H1 (cell line): ENCODE data around the gene ZACN. TPM values are rescaled to one million over a fixed set of nuclear protein-coding genes. Genes with fewer than 3 reads are reported as not detected.

Source experiments
- CTCF ChIA-PET: fragments of 300-600 bp; sonication (Branson Sonifier 250); formaldehyde crosslinking; loops from one replicate; lab custom pipeline; 2021; ENCODE audit not compliant: partially characterized antibody; lab: Charles Lee
- POLR2A ChIA-PET: fragments of 300-600 bp; sonication (Branson Sonifier 250); formaldehyde crosslinking; loops from one replicate; lab custom pipeline; 2021; ENCODE audit warnings: inconsistent platforms; ENCODE audit not compliant: partially characterized antibody; lab: Charles Lee
- DNase-seq, 2 experiments: peaks; one replicate each; pipeline versions ENCODE4 v3.0.0 to v3.0.0-alpha.2; 2010 to 2022; ENCODE audit warnings: low spot score in 2 of 2, low read depth in 1 of 2, mixed read lengths in 1 of 2
- FAIRE-seq: peaks from 2 replicates; lab custom pipeline; 2011; peaks lifted over from hg19 to GRCh38; lab: Jason Lieb, UNC
- H2AFZ ChIP-seq: 2 replicates; pipeline ENCODE4 v1.8.1; 2012; ENCODE audit warnings: low read length, inconsistent platforms
- H2AK5ac ChIP-seq: 2 replicates; pipeline ENCODE4 v1.6.1; 2013; ENCODE audit warnings: low read depth, low read length
- H2BK120ac ChIP-seq: replicated peaks from 2 replicates; pipeline ENCODE3; 2013; ENCODE audit warnings: low read depth, low read length, inconsistent platforms
- H2BK12ac ChIP-seq: 2 replicates; pipeline ENCODE4 v1.6.1; 2013; ENCODE audit warnings: low read depth, low read length
- H2BK15ac ChIP-seq: 2 replicates; pipeline ENCODE4 v1.6.1; 2013; ENCODE audit warnings: low read length
- H2BK20ac ChIP-seq: 2 replicates; pipeline ENCODE4 v1.6.1; 2013; ENCODE audit warnings: low read length
- H2BK5ac ChIP-seq: 2 replicates; pipeline ENCODE4 v1.6.1; 2013; ENCODE audit warnings: low read depth, low read length
- H3K14ac ChIP-seq: 2 replicates; pipeline ENCODE4 v1.6.1; 2013; ENCODE audit warnings: inconsistent platforms; ENCODE audit not compliant: insufficient read length
- H3K18ac ChIP-seq: 2 replicates; pipeline ENCODE4 v1.6.1; 2013; ENCODE audit warnings: low read length; ENCODE audit errors: extremely low read depth
- H3K23ac ChIP-seq: 2 replicates; pipeline ENCODE4 v1.6.1; 2013; ENCODE audit warnings: inconsistent platforms; ENCODE audit not compliant: insufficient read length
- H3K23me2 ChIP-seq: 2 replicates; pipeline ENCODE4 v1.6.1; 2013; ENCODE audit warnings: low read depth, low read length
- H3K27ac ChIP-seq: 2 replicates; pipeline ENCODE4 v1.6.1; 2011; ENCODE audit warnings: low read depth, low read length, inconsistent platforms
- H3K27me3 ChIP-seq, 4 experiments: replicated peaks in 1 of 4; 1 replicate in 1 of 4; 2 replicates in 3 of 4; pipeline versions ENCODE4 v1.6.1 to v1.8.1; 2011 to 2013; ENCODE audit warnings: low read length in 3 of 4, mild to moderate bottlenecking in 3 of 4, inconsistent platforms in 2 of 4, mixed read lengths in 2 of 4, moderate library complexity in 1 of 4; ENCODE audit not compliant: control insufficient read depth in 3 of 4, insufficient read depth in 3 of 4; ENCODE audit errors: extremely low read depth in 1 of 4
- H3K36me3 ChIP-seq, 4 experiments: 2 replicates each; pipeline versions ENCODE4 v1.6.1 to v1.8.1; 2011 to 2013; ENCODE audit warnings: mild to moderate bottlenecking in 4 of 4, low read length in 3 of 4, moderate library complexity in 2 of 4, control low read depth in 1 of 4, inconsistent platforms in 1 of 4; ENCODE audit not compliant: insufficient read depth in 4 of 4, control insufficient read depth in 2 of 4
- H3K4ac ChIP-seq: replicated peaks from 2 replicates; pipeline ENCODE3; 2013; ENCODE audit warnings: low read length, low read depth, mixed read lengths, inconsistent platforms; ENCODE audit not compliant: insufficient read length
- H3K4me1 ChIP-seq, 4 experiments: replicated peaks in 1 of 4; 1 replicate in 1 of 4; 2 replicates in 3 of 4; pipeline versions ENCODE4 v1.6.1 to v1.8.1; 2011 to 2013; ENCODE audit warnings: low read length in 3 of 4, inconsistent platforms in 2 of 4, mixed read lengths in 1 of 4; ENCODE audit not compliant: insufficient read depth in 4 of 4, control insufficient read depth in 3 of 4
- H3K4me2 ChIP-seq, 2 experiments: 2 replicates each; pipeline versions ENCODE4 v1.6.1 to v1.8.1; 2011 to 2013; ENCODE audit warnings: low read depth in 2 of 2, low read length in 2 of 2, control low read depth in 1 of 2, inconsistent platforms in 1 of 2, mild to moderate bottlenecking in 1 of 2; ENCODE audit not compliant: insufficient read depth in 1 of 2
- H3K4me3 ChIP-seq, 4 experiments: fragments of 200-600, 300-600 bp in 1 of 4; sonication (generic), shearing (Covaris generic), sonication (Bioruptor Twin) in 1 of 4; 2 replicates each; pipeline versions ENCODE4 v1.5.1 to v1.8.1; 2011 to 2016; ENCODE audit warnings: low read length in 4 of 4, low read depth in 3 of 4, control low read depth in 2 of 4, inconsistent platforms in 2 of 4, mild to moderate bottlenecking in 2 of 4, mixed read lengths in 1 of 4, moderate library complexity in 1 of 4; ENCODE audit not compliant: insufficient read depth in 2 of 4; ENCODE audit errors: extremely low read depth in 1 of 4
- H3K56ac ChIP-seq: replicated peaks from 2 replicates; pipeline ENCODE3; 2013; ENCODE audit warnings: low read depth, mild to moderate bottlenecking, mixed read lengths, low read length, inconsistent platforms; ENCODE audit not compliant: insufficient read length
- H3K79me1 ChIP-seq: 2 replicates; pipeline ENCODE4 v1.6.1; 2013; ENCODE audit warnings: low read depth, low read length, control low read depth
- H3K79me2 ChIP-seq, 2 experiments: 2 replicates each; pipeline versions ENCODE4 v1.6.1 to v1.8.1; 2012 to 2013; ENCODE audit warnings: low read length in 2 of 2, mild to moderate bottlenecking in 2 of 2, inconsistent platforms in 1 of 2; ENCODE audit not compliant: insufficient read depth in 2 of 2, control insufficient read depth in 1 of 2
- H3K9ac ChIP-seq, 4 experiments: replicated peaks in 1 of 4; 1 replicate in 1 of 4; 2 replicates in 3 of 4; pipeline versions ENCODE4 v1.6.1 to v1.8.1; 2011 to 2013; ENCODE audit warnings: low read depth in 3 of 4, low read length in 3 of 4, control low read depth in 2 of 4, mild to moderate bottlenecking in 2 of 4, moderate library complexity in 2 of 4, inconsistent platforms in 1 of 4; ENCODE audit errors: extremely low read depth in 1 of 4
- H3K9me3 ChIP-seq, 2 experiments: 2 replicates each; pipeline versions ENCODE4 v1.6.1 to v1.8.1; 2012 to 2013; ENCODE audit warnings: mild to moderate bottlenecking in 2 of 2, moderate library complexity in 2 of 2, control low read depth in 1 of 2, inconsistent platforms in 1 of 2, low read depth in 1 of 2, low read length in 1 of 2, mixed read lengths in 1 of 2; ENCODE audit not compliant: insufficient read depth in 2 of 2
- H4K20me1 ChIP-seq, 2 experiments: replicated peaks in 1 of 2; 2 replicates each; pipeline versions ENCODE3 to v1.8.1; 2011 to 2013; ENCODE audit warnings: inconsistent platforms in 2 of 2, low read length in 2 of 2, mild to moderate bottlenecking in 1 of 2; ENCODE audit not compliant: insufficient read depth in 2 of 2, control insufficient read depth in 1 of 2
- H4K5ac ChIP-seq: 2 replicates; pipeline ENCODE4 v1.6.1; 2013; ENCODE audit warnings: low read length, low read depth, mixed read lengths, inconsistent platforms; ENCODE audit not compliant: insufficient read length
- H4K8ac ChIP-seq: 2 replicates; pipeline ENCODE4 v1.8.0; 2013; ENCODE audit warnings: mild to moderate bottlenecking, moderate library complexity, low read length, inconsistent platforms; ENCODE audit not compliant: insufficient read depth; ENCODE audit errors: extremely low read depth
- H4K91ac ChIP-seq: replicated peaks from 2 replicates; pipeline ENCODE3; 2013; ENCODE audit warnings: low read length, mixed read lengths, inconsistent platforms; ENCODE audit not compliant: insufficient read length
- BACH1 ChIP-seq: IDR thresholded peaks from 2 replicates; pipeline ENCODE4 v1.6.1; 2012; ENCODE audit warnings: low read length, improper control_type of control experiment
- HDAC2 ChIP-seq, 2 experiments: fragments of 300-600 bp in 1 of 2; sonication (generic) in 1 of 2; IDR thresholded peaks; 2 replicates each; pipeline ENCODE4 v1.6.1; 2011 to 2012; ENCODE audit warnings: low read depth in 2 of 2, low read length in 2 of 2, mild to moderate bottlenecking in 2 of 2, moderate library complexity in 2 of 2, borderline replicate concordance in 1 of 2, inconsistent platforms in 1 of 2
- MAFK ChIP-seq: IDR thresholded peaks from 2 replicates; pipeline ENCODE4 v1.6.1; 2012; ENCODE audit warnings: low read depth, mild to moderate bottlenecking, improper control_type of control experiment, low read length
- PHF8 ChIP-seq: fragments of 200-600 bp; sonication (generic); conservative IDR thresholded peaks from 2 replicates; pipeline ENCODE4 v1.7.1; 2012; ENCODE audit warnings: low read depth, mild to moderate bottlenecking, inconsistent platforms, low read length, moderate library complexity
- POU5F1 ChIP-seq: IDR thresholded peaks from 2 replicates; pipeline ENCODE4 v1.6.1; 2011; ENCODE audit warnings: low read depth, mild to moderate bottlenecking, low read length, moderate library complexity
- RBBP5 ChIP-seq: IDR thresholded peaks from 2 replicates; pipeline ENCODE4 v1.7.1; 2012; ENCODE audit warnings: low read depth, mild to moderate bottlenecking, inconsistent platforms, low read length, moderate library complexity, borderline replicate concordance
- RNF2 ChIP-seq: fragments of 200-900, 300-1000 bp; sonication (generic); IDR thresholded peaks from 2 replicates; pipeline ENCODE4 v1.7.1; 2016; ENCODE audit warnings: borderline replicate concordance, low read depth, mild to moderate bottlenecking, antibody characterized with exemption, low read length; ENCODE audit not compliant: poor library complexity, severe bottlenecking; ENCODE audit errors: missing control alignments
- TAF1 ChIP-seq: IDR thresholded peaks from 2 replicates; pipeline ENCODE4 v1.6.1; 2011; ENCODE audit warnings: mild to moderate bottlenecking, low read depth, low read length
- TAF7 ChIP-seq: optimal IDR thresholded peaks from 2 replicates; pipeline ENCODE3; 2011; ENCODE audit warnings: low read depth, mild to moderate bottlenecking, inconsistent platforms, low read length, moderate library complexity, borderline replicate concordance
- WGBS, 2 experiments: shearing (Covaris generic) in 1 of 2; methylation state at CpG; one replicate each; pipeline versions ENCODE4 v1.1.6 to v1.1.7; 2013 to 2015; ENCODE audit warnings: low lambda C conversion rate in 2 of 2, mixed read lengths in 2 of 2, inconsistent platforms in 1 of 2, low coverage in 1 of 2, missing lambda C conversion rate in 1 of 2; ENCODE audit not compliant: insufficient replicate concordance in 2 of 2, insufficient coverage in 1 of 2, insufficient read length in 1 of 2; ENCODE audit errors: extremely low coverage in 1 of 2, missing lambda C conversion rate in 1 of 2; 5-methylcytosine and 5-hydroxymethylcytosine counted together
- polyA plus RNA-seq, 7 experiments: library from polyadenylated mRNA; depleted of rRNA in 3 of 7; stranded (reverse) in 5 of 7; unstranded in 2 of 7; fragments of >200 nt in 5 of 7; fragments of 200-250 nt in 2 of 7; gene quantifications; 1 replicate in 5 of 7; 2 replicates in 1 of 7; 4 replicates in 1 of 7; pipeline versions ENCODE4 v1.2.1 to v1.2.3, GENCODE V29; 2011 to 2013; ENCODE audit warnings: missing spikeins in 2 of 7, mixed read lengths in 2 of 7
- total RNA-seq: library from RNA; stranded (reverse); fragmentation: NEBNext Ultra II Directional; extraction: Animal tissue kit (Norgen Biotek cat#: 25700); gene quantifications from 2 replicates; pipeline ENCODE4 v1.2.1, GENCODE V29; 2021
- TF ChIP-seq, protein P1 (sequence below): IDR thresholded peaks from 2 replicates; pipeline ENCODE4 v1.6.1; 2012; ENCODE audit warnings: inconsistent platforms

ZACN gene
- total and polyA plus RNA-seq, 2 of the 8 experiments (the other 6 are each of a cell fraction or from before 2014, with no cell fraction given) = 0.26 TPM; not detected in 1

GRCh38 chr17:76121932-76122430, 43.0 kb downstream of the ZACN start:
- peaks cover 2% of the 10 kb centered on the region; the same call in 1 of the 2 replicates for H3K23me2 ChIP-seq
- no peaks in the 10 kb centered on the region for H3K36me3 ChIP-seq
- H3K4ac ChIP-seq = peak overlapping the region; percentile 28
- H2BK20ac ChIP-seq = peak overlapping the region; percentile 89; the same call in 1 of the 2 replicates
- H2AK5ac ChIP-seq = no peak overlapping the region
- H4K5ac ChIP-seq = no peak overlapping the region
- FAIRE-seq (no peak), DNase-seq (peak in 1 of 2 experiments; percentile 79)
- H3K56ac ChIP-seq = peak overlapping the region; percentile 49
- no peak overlapping the region; a peak in 1 of 7 replicates for H3K9ac ChIP-seq
- H3K23ac ChIP-seq = no peak overlapping the region
- H3K4me3 ChIP-seq = peak overlapping the region in 3 of 4 experiments; percentile 1 to 48 (median 10); a peak in 5 of 8 replicates
- H4K91ac ChIP-seq = peak overlapping the region; percentile 89
- H2BK120ac ChIP-seq = no peak overlapping the region
- no peak overlapping the region for H2AFZ ChIP-seq
- H3K79me1 ChIP-seq = no peaks in the 10 kb centered on the region
- no peak overlapping the region for H2BK15ac ChIP-seq
- ChIA-PET CTCF (interaction anchor here (0.7 to 41.5 kb wide), 20 partner anchors 10 to 244 kb away, joined by 3 to 778 read pairs (median 5); partner anchors contain the start of gene FOXJ1), POLR2A (interaction anchor here (0.8 to 5.4 kb wide), 10 partner anchors 11 to 119 kb away, joined by 3 to 70 read pairs (median 4); partner anchors contain the start of genes EXOC7, FOXJ1 and GALR2)
- H3K79me2 ChIP-seq = no peaks in the 10 kb centered on the region
- no peak overlapping the region for H3K14ac ChIP-seq
- H3K9me3 ChIP-seq = no peaks in the 10 kb centered on the region
- peaks cover 7 to 32% (median 19%) of the 10 kb centered on the region in 4 experiments for H3K4me1 ChIP-seq
- peak overlapping the region; percentile 84 for H4K8ac ChIP-seq
- peak overlapping the region; percentile 34 for H3K18ac ChIP-seq
- H3K27ac ChIP-seq = no peak overlapping the region
- H4K20me1 ChIP-seq = no peaks in the 10 kb centered on the region
- peaks cover 0 to 13% (median 7%) of the 10 kb centered on the region in 4 experiments; a peak in 4 of 7 replicates for H3K27me3 ChIP-seq
- H2BK5ac ChIP-seq = peak overlapping the region; percentile 52; the same call in 1 of the 2 replicates
- 32% methylated on average over 34 of the region's 42 CpGs; no CpG with 5 or more reads in 1 of the 2 experiments for WGBS, 2 experiments
- H3K4me2 ChIP-seq = peak overlapping the region; percentile 5 to 57; a peak in 3 of 4 replicates
- H2BK12ac ChIP-seq = peak overlapping the region; percentile 68
- TF ChIP-seq POU5F1 (no peak), MAFK (peak; percentile 78; the same call in 1 of the 2 replicates), PHF8 (0 out of 2 replicates have a peak, but pooled peaks have one; percentile 14), BACH1 (peak; percentile 95), RBBP5 (peak; percentile 36; the same call in 1 of the 2 replicates), HDAC2 (IDR thresholded peaks at IDR 0.05; ENCODE audit: borderline replicate concordance in 1 of 2, low read depth in 2 of 2, low read length in 2 of 2) (no peak), TAF1 (no peak), TAF7 (no peak), RNF2 (peak; percentile 50)
- TF ChIP-seq, protein P1, sequence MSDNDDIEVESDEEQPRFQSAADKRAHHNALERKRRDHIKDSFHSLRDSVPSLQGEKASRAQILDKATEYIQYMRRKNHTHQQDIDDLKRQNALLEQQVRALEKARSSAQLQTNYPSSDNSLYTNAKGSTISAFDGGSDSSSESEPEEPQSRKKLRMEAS = peak; percentile 90
